PFSK-1 (cell line): ENCODE measurements around the gene THRB.

ENCODE experiments used
- FOXP2 ChIP-seq: optimal IDR thresholded peaks from 2 replicates; pipeline ENCODE3; 2011; ENCODE audit warnings: borderline replicate concordance, control low read depth, inconsistent platforms; ENCODE audit not compliant: insufficient read depth; ENCODE audit errors: extremely low read length, extremely low read depth
- POLR2AphosphoS5 ChIP-seq: IDR thresholded peaks from 2 replicates; pipeline ENCODE4 v1.6.1; 2012; ENCODE audit warnings: low read depth, mild to moderate bottlenecking, control low read depth, low read length, moderate library complexity
- SIN3A ChIP-seq: IDR thresholded peaks from 2 replicates; pipeline ENCODE4 v1.6.1; 2012; ENCODE audit warnings: mild to moderate bottlenecking, low read length, moderate library complexity, borderline replicate concordance; ENCODE audit not compliant: insufficient read depth
- TAF1 ChIP-seq: IDR thresholded peaks from 2 replicates; pipeline ENCODE4 v1.6.1; 2012; ENCODE audit warnings: low read length, control low read depth, borderline replicate concordance; ENCODE audit not compliant: insufficient read depth
- TF ChIP-seq, protein P1 (sequence below), 2 experiments: IDR thresholded peaks; 2 replicates each; pipeline versions ENCODE4 v1.6.1 to v1.8.0; 2011 to 2012; ENCODE audit warnings: low read depth in 2 of 2, low read length in 2 of 2, control low read depth in 1 of 2, inconsistent platforms in 1 of 2, mild to moderate bottlenecking in 1 of 2, moderate library complexity in 1 of 2; ENCODE audit not compliant: insufficient read depth in 1 of 2

Gene THRB

DNA sequence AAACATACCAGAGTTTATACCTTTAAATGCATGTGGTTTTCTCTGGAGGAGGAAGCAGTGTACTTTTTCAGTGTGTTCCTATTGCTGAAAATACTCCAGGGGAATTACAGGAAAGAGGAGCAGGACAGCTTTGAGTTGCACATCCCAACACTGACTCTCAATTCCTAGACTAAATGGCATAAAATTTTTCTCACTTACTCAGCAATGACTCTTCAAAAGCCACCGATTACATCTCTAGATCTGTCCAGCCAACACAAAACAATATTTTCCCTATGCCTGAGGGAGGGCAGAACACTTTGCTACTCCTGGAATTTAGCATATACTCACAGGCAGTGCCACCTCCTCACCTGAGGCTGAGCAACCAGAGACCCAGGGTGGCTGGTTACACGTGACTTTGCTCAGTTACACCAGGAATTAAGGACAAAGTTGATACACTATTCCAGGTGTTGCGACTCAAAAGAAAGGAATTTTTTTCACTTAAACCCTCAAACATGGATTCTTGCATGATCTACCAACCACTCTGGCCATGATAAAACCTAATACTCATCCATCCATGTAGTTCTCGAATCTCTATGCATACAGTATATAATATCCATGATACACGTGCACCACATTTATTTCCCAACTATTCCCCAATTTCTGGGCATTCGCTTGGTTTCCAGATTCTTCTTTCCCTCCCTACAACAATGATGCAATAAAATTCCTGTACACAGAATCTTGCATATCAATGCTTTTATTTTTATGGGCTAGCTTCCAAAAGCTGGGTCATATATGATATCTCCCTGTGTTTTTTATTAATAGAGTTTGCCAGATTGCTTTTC lies 194.6 kb downstream of the THRB start:
- TF ChIP-seq TAF1: no peak
- no peak for TF ChIP-seq SIN3A
- no peak for TF ChIP-seq POLR2AphosphoS5
- TF ChIP-seq, protein P1, sequence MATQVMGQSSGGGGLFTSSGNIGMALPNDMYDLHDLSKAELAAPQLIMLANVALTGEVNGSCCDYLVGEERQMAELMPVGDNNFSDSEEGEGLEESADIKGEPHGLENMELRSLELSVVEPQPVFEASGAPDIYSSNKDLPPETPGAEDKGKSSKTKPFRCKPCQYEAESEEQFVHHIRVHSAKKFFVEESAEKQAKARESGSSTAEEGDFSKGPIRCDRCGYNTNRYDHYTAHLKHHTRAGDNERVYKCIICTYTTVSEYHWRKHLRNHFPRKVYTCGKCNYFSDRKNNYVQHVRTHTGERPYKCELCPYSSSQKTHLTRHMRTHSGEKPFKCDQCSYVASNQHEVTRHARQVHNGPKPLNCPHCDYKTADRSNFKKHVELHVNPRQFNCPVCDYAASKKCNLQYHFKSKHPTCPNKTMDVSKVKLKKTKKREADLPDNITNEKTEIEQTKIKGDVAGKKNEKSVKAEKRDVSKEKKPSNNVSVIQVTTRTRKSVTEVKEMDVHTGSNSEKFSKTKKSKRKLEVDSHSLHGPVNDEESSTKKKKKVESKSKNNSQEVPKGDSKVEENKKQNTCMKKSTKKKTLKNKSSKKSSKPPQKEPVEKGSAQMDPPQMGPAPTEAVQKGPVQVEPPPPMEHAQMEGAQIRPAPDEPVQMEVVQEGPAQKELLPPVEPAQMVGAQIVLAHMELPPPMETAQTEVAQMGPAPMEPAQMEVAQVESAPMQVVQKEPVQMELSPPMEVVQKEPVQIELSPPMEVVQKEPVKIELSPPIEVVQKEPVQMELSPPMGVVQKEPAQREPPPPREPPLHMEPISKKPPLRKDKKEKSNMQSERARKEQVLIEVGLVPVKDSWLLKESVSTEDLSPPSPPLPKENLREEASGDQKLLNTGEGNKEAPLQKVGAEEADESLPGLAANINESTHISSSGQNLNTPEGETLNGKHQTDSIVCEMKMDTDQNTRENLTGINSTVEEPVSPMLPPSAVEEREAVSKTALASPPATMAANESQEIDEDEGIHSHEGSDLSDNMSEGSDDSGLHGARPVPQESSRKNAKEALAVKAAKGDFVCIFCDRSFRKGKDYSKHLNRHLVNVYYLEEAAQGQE (IDR thresholded peaks at IDR 0.05; ENCODE audit: insufficient read depth in 1 of 2, low read depth in 2 of 2, low read length in 2 of 2): no peak
- TF ChIP-seq FOXP2: no peak

DNA sequence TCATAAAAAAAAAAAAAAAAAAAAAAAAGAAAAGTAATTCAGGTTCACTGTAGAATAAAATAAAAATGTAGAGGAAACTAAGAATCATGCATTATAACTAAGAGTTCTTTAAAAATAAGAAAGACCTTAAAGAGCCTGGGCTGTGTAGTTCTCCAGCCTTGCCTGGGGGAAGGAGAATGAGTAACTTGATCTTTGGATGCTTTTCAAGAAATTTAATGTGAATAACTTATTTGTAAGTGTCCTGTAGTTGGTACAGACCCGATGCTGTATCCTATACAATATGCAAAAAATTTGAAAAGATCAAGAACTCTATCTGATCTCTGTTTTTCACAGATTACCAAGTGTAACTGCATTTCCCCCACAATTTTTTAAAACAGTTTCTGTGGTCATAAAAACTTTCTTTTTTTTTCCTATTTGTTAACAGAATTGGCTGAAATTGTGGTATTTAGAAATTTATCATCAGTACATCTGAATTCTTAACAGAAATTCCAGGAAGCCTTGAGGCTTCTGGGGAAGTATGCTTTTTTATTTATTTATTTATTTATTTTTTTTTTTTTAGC lies 195.3 kb downstream of the THRB start:
- TF ChIP-seq FOXP2 (no peak), SIN3A (no peak), POLR2AphosphoS5 (no peak), TAF1 (no peak)
- TF ChIP-seq, protein P1 (IDR thresholded peaks at IDR 0.05; ENCODE audit: insufficient read depth in 1 of 2, low read depth in 2 of 2, low read length in 2 of 2): no peak

DNA sequence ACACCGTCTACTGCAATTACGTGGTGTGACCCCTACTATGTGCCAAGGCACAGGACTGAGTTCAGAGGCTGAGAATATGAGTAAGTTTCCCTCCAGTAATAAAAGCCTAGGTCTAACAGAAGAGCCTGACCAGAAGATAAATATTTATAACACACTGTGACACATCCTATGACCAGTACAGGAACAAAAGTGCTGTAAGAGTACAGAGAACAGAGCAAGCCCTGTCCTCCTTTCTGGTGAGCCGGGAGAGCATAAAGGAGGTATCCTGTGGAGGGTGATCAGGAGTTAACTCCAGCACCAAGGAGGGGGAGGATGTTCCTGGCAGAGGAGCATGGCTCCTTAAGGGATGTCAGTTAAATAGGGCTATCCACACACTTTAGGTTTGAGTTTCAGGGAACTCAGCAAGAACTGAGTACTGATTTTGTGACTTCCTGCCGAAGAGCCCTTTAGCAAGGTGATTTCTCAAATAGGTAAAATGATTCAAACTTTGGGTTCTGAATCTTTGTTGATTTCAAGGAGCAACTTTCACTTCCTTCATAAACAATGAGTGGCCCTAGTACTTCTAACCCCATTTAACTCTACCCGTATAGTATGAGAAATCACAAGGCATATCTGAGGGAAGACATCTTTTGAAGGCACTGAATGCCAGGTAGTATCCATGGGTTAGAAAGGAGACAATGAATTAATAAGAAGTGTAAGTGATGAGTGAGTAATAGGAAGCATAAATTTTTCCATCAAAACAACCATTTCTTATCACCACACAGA lies 198.0 kb downstream of the THRB start:
- TF ChIP-seq, protein P1 (IDR thresholded peaks at IDR 0.05; ENCODE audit: insufficient read depth in 1 of 2, low read depth in 2 of 2, low read length in 2 of 2): no peak
- no peak for TF ChIP-seq TAF1
- no peak for TF ChIP-seq SIN3A
- TF ChIP-seq FOXP2: no peak
- no peak for TF ChIP-seq POLR2AphosphoS5

DNA sequence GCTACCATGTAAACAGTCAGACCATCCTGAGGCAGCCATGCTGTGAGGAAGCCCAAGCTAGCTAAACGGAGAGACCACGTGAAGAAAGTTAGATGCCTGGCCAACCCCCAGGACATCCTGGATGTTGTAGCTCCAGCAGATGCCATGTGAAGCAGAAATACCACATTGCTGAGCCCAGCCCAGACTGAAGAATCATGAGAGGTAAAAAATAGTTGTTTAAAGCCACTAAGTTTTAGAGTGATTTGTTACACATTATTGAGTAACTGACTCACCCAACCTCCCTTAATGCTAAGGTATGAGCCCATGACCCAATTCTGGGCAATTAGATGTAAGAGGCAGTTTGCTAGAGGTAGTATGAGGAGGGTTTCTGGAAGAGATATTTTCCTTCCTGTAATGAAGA lies 200.5 kb downstream of the THRB start:
- TF ChIP-seq TAF1: no peak
- no peak for TF ChIP-seq FOXP2
- no peak for TF ChIP-seq POLR2AphosphoS5
- no peak for TF ChIP-seq SIN3A

DNA sequence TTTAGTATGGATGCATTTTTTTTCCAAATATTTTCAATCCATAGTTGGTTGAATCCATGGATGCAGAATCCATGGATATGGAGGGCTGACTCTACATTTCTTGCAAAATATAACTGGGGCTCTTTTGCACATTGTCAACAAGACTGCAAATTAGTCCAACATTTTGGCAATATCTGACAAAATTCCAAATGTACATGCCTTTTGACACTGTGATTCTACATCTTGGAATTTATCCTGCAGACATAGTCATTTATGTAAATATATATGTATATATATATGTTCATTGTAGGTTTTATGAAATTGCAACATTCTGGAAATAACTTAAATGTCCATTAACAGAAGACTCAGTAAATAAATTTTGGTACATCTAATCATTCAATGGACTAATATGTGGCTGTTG lies 203.0 kb downstream of the THRB start:
- TF ChIP-seq POLR2AphosphoS5 (no peak), FOXP2 (no peak), SIN3A (no peak), TAF1 (no peak)
- TF ChIP-seq, protein P1 (IDR thresholded peaks at IDR 0.05; ENCODE audit: insufficient read depth in 1 of 2, low read depth in 2 of 2, low read length in 2 of 2): no peak
